ENCODE measurements around the gene STT3B. TPM values are rescaled to one million over a fixed set of nuclear protein-coding genes. Genes with fewer than 3 reads are reported as not detected.
"Not testable (repeated sequence)": the region's sequence is repeated elsewhere in the genome, so short reads cannot be mapped to it uniquely, and the experiment has no call there.

Gene STT3B
- total RNA-seq, 1 donor: 169 TPM

DNA sequence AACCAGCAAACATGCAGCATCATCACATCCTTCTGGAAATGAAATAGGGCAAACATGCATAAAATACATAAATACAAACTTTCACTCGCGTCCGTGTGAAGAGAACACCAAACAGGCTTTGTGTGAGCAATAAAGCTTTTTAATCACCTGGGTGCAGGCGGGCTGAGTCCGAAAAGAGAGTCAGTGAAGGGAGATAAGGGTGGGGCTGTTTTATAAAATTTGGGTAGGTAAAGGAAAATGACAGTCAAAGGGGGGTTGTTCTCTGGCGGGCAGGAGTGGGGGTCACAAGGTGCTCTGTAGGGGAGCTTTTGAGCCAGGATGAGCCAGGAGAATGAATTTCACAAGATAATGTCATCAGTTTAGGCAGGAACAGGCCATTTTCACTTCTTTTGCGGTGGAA, 26.2 kb upstream of the STT3B start:
- not testable (repeated sequence) for H3K4me3 ChIP-seq (ENCODE audit: low read length); H3K9me3 ChIP-seq (ENCODE audit: low read depth, low read length); H3K27me3 ChIP-seq (ENCODE audit: insufficient read depth, low read length)
- peaks cover 18% of the 10 kb centered on the region for H3K4me1 ChIP-seq (ENCODE audit: insufficient read depth, low read length)

GRCh38 chr3:31508452-31509146, 24.1 kb upstream of the STT3B start:
- Histone ChIP-seq H3K4me3 (ENCODE audit: low read length) (no peak overlapping the region), H3K9me3 (ENCODE audit: low read depth, low read length) (no peaks in the 10 kb centered on the region), H3K4me1 (ENCODE audit: insufficient read depth, low read length) (peaks cover 18% of the 10 kb centered on the region), H3K27me3 (ENCODE audit: insufficient read depth, low read length) (no peaks in the 10 kb centered on the region)

- Histone ChIP-seq H3K9me3 (ENCODE audit: low read depth, low read length) (no peaks in the 10 kb centered on the region), H3K4me3 (ENCODE audit: low read length) (no peak overlapping the region), H3K4me1 (ENCODE audit: insufficient read depth, low read length) (peaks cover 18% of the 10 kb centered on the region), H3K27me3 (ENCODE audit: insufficient read depth, low read length) (no peaks in the 10 kb centered on the region)
These were observed 23.5 kb upstream of the STT3B start for GRCh38 chr3:31509147-31509728.

- no peaks in the 10 kb centered on the region for H3K4me1 ChIP-seq (ENCODE audit: insufficient read depth, low read length)
- no peak overlapping the region for H3K4me3 ChIP-seq (ENCODE audit: low read length)
- no peaks in the 10 kb centered on the region for H3K9me3 ChIP-seq (ENCODE audit: low read depth, low read length)
- H3K27me3 ChIP-seq (ENCODE audit: insufficient read depth, low read length): no peaks in the 10 kb centered on the region
These were observed 18.2 kb upstream of the STT3B start for GRCh38 chr3:31514570-31514969.

GRCh38 chr3:31515486-31516284, 17.0 kb upstream of the STT3B start:
- H3K9me3 ChIP-seq (ENCODE audit: low read depth, low read length): no peaks in the 10 kb centered on the region

DNA sequence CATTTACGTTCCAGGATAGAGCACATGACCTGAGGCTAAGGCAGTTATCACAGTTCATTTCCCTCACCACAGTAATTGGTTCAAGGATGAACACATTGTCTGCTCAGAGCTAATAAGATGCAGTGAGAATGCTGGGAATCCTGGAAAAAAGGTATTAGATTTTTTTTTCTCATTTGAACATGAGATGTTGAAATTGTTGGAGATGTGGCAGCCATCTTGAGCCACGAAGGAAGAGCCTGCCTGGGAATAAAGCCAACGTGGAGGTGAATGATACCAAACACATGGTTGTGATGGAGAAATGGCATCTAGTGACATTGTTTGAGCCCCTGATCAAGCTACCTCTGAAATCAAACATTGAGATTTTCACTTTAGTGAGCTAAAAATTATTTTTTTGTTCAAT, 16.0 kb upstream of the STT3B start:
- Histone ChIP-seq H3K4me1 (ENCODE audit: insufficient read depth, low read length) (peaks cover 4% of the 10 kb centered on the region), H3K27me3 (ENCODE audit: insufficient read depth, low read length) (no peaks in the 10 kb centered on the region), H3K4me3 (ENCODE audit: low read length) (no peak overlapping the region), H3K9me3 (ENCODE audit: low read depth, low read length) (no peaks in the 10 kb centered on the region)

More at GRCh38 chr3:31515486-31516284, 17.0 kb upstream of the STT3B start:
- Histone ChIP-seq H3K4me3 (ENCODE audit: low read length) (no peak overlapping the region), H3K27me3 (ENCODE audit: insufficient read depth, low read length) (no peaks in the 10 kb centered on the region), H3K4me1 (ENCODE audit: insufficient read depth, low read length) (no peaks in the 10 kb centered on the region)

GRCh38 chr3:31521468-31521867, 11.3 kb upstream of the STT3B start:
- Histone ChIP-seq H3K27me3 (ENCODE audit: insufficient read depth, low read length) (no peaks in the 10 kb centered on the region), H3K4me1 (ENCODE audit: insufficient read depth, low read length) (peaks cover 9% of the 10 kb centered on the region), H3K9me3 (ENCODE audit: low read depth, low read length) (no peaks in the 10 kb centered on the region), H3K4me3 (ENCODE audit: low read length) (no peak overlapping the region)

DNA sequence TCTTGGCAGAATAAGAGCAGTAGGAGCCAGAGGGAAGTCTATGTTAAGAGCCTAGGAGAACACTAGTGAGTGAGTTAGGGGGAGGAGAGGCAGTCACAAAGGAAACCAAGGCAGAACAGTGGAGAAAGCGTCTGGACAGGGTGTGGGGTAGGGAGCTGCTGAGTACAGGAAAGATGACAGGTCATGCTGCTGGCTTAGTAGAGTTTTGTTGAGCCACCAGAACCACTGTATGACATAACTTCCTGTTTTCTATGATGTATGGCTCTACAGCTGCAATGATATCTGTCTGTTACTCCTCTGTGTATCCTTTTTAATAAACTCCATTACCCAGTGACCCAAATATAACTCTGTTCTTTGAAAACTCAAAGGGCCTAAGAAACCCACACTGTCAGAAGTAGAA, 10.6 kb upstream of the STT3B start:
- H3K4me1 ChIP-seq (ENCODE audit: insufficient read depth, low read length): peaks cover 9% of the 10 kb centered on the region
- H3K9me3 ChIP-seq (ENCODE audit: low read depth, low read length): no peaks in the 10 kb centered on the region
- H3K27me3 ChIP-seq (ENCODE audit: insufficient read depth, low read length): no peaks in the 10 kb centered on the region
- no peak overlapping the region for H3K4me3 ChIP-seq (ENCODE audit: low read length)

GRCh38 chr3:31523543-31523942, 9.2 kb upstream of the STT3B start:
- peaks cover 9% of the 10 kb centered on the region for H3K4me1 ChIP-seq (ENCODE audit: insufficient read depth, low read length)
- no peaks in the 10 kb centered on the region for H3K27me3 ChIP-seq (ENCODE audit: insufficient read depth, low read length)
- H3K9me3 ChIP-seq (ENCODE audit: low read depth, low read length): no peaks in the 10 kb centered on the region
- H3K4me3 ChIP-seq (ENCODE audit: low read length): no peak overlapping the region

DNA sequence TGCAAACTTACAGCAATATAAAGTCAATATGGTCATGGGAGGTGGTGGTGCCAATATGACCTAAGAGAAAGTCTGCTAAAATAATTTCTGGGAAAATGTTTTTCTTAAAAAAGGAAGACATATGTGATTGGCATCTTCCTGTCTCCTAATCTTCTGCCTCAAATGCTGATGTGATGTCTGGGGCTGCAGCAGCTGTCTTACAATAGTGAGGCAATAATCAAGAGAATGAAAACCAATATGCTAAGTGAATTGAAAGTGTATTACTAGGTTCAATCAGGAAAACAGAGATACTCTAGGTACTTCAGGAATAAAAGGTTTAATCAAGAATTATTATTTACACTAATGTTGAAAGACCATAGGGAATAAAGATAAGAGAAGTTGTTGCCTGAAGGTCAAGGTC, 7.2 kb upstream of the STT3B start:
- H3K9me3 ChIP-seq (ENCODE audit: low read depth, low read length): no peaks in the 10 kb centered on the region
- no peak overlapping the region for H3K4me3 ChIP-seq (ENCODE audit: low read length)
- peaks cover 15% of the 10 kb centered on the region for H3K4me1 ChIP-seq (ENCODE audit: insufficient read depth, low read length)
- H3K27me3 ChIP-seq (ENCODE audit: insufficient read depth, low read length): no peaks in the 10 kb centered on the region

DNA sequence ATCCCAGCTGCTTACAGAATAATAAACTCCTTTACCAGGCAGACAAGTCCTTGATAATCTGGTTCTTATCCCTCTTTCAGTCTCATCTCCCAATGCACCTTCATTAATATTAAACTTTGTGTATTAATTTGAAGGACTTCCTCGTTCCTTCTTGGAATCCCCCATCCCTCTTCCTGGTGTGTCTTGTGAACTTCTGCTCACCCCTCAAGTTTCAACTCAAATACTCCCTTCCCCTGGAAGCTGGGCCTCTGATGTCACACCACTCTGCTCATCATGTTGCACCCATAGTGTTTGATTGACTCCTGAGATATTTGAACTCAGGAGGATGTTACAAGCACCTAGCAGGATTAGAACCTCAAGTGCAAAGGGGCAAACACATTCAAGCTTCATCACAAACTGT, 3.3 kb upstream of the STT3B start:
- Histone ChIP-seq H3K4me1 (ENCODE audit: insufficient read depth, low read length) (peaks cover 13% of the 10 kb centered on the region), H3K27me3 (ENCODE audit: insufficient read depth, low read length) (no peaks in the 10 kb centered on the region), H3K9me3 (ENCODE audit: low read depth, low read length) (no peaks in the 10 kb centered on the region), H3K4me3 (ENCODE audit: low read length) (no peak overlapping the region)

DNA sequence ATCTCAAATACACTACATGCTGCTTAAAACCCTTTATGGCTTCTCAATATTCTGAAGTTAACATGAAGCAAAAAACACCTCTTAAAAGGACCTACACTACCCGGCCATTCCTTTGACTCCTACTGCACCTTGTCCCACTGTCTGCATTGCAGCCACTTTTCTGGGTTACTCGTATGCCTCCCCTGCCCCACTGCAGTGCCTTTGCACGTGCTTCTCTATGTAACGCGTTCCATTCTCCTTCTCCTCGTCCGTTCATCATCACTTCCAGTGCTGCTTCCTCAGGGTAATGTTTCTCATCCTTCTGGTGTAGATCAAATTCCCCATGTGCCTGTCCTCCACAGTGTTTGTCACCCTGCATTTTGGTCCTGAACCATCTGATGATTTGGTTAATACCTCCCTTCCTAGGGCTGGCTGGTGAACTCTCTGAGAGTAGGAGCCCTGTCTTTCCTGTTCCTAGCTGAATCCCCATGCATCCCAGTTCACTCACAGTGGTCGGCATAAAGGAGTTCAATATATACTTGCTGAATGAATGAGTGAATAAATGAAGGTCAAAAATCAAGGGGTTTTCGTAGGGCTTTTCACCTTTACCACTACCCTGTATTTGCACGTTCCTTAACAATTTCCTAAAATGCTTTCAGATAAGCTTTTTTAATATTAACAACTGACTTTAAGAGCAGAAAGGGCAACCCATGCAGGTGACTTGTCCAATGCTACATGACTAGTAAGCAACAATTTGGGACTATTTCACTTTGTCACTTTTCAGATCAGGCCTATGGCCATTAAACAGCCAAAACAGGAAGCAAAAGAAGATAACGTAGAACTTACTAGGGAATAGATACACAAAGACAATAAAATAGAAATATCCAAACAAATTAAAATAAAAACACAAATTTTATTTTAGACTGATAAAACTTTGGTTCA, 2.4 kb upstream of the STT3B start:
- H3K9me3 ChIP-seq (ENCODE audit: low read depth, low read length): no peaks in the 10 kb centered on the region
- no peak overlapping the region for H3K4me3 ChIP-seq (ENCODE audit: low read length)
- no peaks in the 10 kb centered on the region for H3K27me3 ChIP-seq (ENCODE audit: insufficient read depth, low read length)
- peaks cover 19% of the 10 kb centered on the region for H3K4me1 ChIP-seq (ENCODE audit: insufficient read depth, low read length)

- no peaks in the 10 kb centered on the region for H3K9me3 ChIP-seq (ENCODE audit: low read depth, low read length)
- H3K4me1 ChIP-seq (ENCODE audit: insufficient read depth, low read length): peaks cover 26% of the 10 kb centered on the region
- H3K27me3 ChIP-seq (ENCODE audit: insufficient read depth, low read length): no peaks in the 10 kb centered on the region
- peak overlapping the region; percentile 92 for H3K4me3 ChIP-seq (ENCODE audit: low read length)
These were observed 1.8 kb upstream of the STT3B start for GRCh38 chr3:31530960-31531335.

DNA sequence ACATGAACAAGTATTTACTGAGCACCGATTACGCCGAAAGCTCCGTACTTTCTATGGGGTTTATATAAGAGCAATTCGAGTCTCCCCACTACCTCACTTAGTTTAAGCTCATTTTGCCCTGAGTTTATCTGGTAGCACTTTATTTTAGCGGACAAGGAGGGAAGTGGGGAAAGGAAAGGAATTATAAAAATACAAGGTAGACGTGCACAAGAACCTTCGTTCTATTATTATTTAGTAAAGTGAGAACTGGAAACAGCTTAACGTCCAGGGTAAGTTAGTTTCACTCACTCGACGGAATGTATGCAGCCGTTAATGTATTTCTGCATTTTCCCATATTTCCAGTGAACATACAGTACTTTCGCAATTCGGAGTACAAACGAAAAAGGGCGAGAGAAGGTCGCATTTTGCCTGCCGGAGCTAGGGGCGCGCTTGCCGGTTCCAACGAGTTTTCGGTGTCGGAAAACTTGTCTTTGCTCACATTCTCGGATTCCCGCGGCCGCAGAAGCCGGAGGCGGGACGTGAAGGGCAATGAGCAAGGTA, 1.2 kb upstream of the STT3B start:
- Histone ChIP-seq H3K27me3 (ENCODE audit: insufficient read depth, low read length) (no peaks in the 10 kb centered on the region), H3K4me1 (ENCODE audit: insufficient read depth, low read length) (peaks cover 31% of the 10 kb centered on the region), H3K4me3 (ENCODE audit: low read length) (peak overlapping the region; percentile 92), H3K9me3 (ENCODE audit: low read depth, low read length) (no peaks in the 10 kb centered on the region)

All from mononuclear cell (primary cell).